AML-193 (cell line): Measurements from ENCODE around the gene KLHL8.

Source experiments
- DNase-seq, 2 experiments: peaks; one replicate each; lab custom pipeline; 2025; lab: John Stamatoyannopoulos, UW

The KLHL8 gene

GRCh38 chr4:87220094-87220822, at the start of gene KLHL8:
Gene KLHL8, minus strand, starts transcription at chr4:87220618. Its CDS starts 25,079 bp downstream, at chr4:87195539.
- DNase-seq, result peak; percentile 63 to 73

GRCh38 chr4:87270144-87270543, 49.7 kb upstream of the KLHL8 start:
- peak; percentile 40 to 50 for DNase-seq

GRCh38 chr4:87268411-87268810, 48.0 kb upstream of the KLHL8 start:
- DNase-seq, result no peak

- DNase-seq, result no peak
These were observed 46.6 kb upstream of the KLHL8 start for GRCh38 chr4:87266986-87267385.

- no peak for DNase-seq
These were observed 42.5 kb upstream of the KLHL8 start for GRCh38 chr4:87262886-87263285.

GRCh38 chr4:87260477-87260876, 40.1 kb upstream of the KLHL8 start:
- no peak for DNase-seq

- DNase-seq, result no peak
These were observed 38.3 kb upstream of the KLHL8 start for GRCh38 chr4:87258677-87259076.

- DNase-seq, result no peak
These were observed 37.1 kb upstream of the KLHL8 start for GRCh38 chr4:87257523-87257922.

- no peak for DNase-seq
These were observed 35.3 kb upstream of the KLHL8 start for GRCh38 chr4:87255755-87256154.

- DNase-seq, result no peak
These were observed 30.7 kb upstream of the KLHL8 start for GRCh38 chr4:87251106-87251505.

- no peak for DNase-seq
These were observed 29.9 kb upstream of the KLHL8 start for GRCh38 chr4:87250294-87250693.

GRCh38 chr4:87249332-87250019, 29.1 kb upstream of the KLHL8 start:
- DNase-seq, result no peak

GRCh38 chr4:87243426-87244053, 23.1 kb upstream of the KLHL8 start:
- DNase-seq, result no peak

GRCh38 chr4:87241336-87241735, 20.9 kb upstream of the KLHL8 start:
- no peak for DNase-seq

GRCh38 chr4:87240341-87240740, 19.9 kb upstream of the KLHL8 start:
- no peak for DNase-seq

- no peak for DNase-seq
These were observed 19.4 kb upstream of the KLHL8 start for GRCh38 chr4:87239821-87240220.

- DNase-seq, result no peak
These were observed 18.8 kb upstream of the KLHL8 start for GRCh38 chr4:87239194-87239593.

- no peak for DNase-seq
These were observed 16.4 kb upstream of the KLHL8 start for GRCh38 chr4:87236861-87237260.

- DNase-seq, result no peak
These were observed 14.7 kb upstream of the KLHL8 start for GRCh38 chr4:87235020-87235671.

GRCh38 chr4:87232216-87232615, 11.8 kb upstream of the KLHL8 start:
- DNase-seq, result no peak

- DNase-seq, result no peak
These were observed 10.4 kb upstream of the KLHL8 start for GRCh38 chr4:87230806-87231205.

GRCh38 chr4:87229979-87230378, 9.6 kb upstream of the KLHL8 start:
- no peak for DNase-seq
